Cardiac fibroblast (primary cell): ENCODE measurements around the gene LRIG1.
A peak's percentile ranks its signal among the peaks of the same experiment; 100 is the strongest.

ENCODE experiments used
- DNase-seq, 2 donors: peaks; one replicate each; pipeline versions ENCODE4 v3.0.0 to v3.0.0-alpha.2; 2010; ENCODE audit warnings: low read depth in 2 of 2
- H3K4me3 ChIP-seq, 2 donors: replicated peaks in 1 of 2; 1 replicate in 1 of 2; 2 replicates in 1 of 2; pipeline ENCODE4 v1.5.1; 2011; ENCODE audit warnings: low read depth in 2 of 2, low read length in 2 of 2, mild to moderate bottlenecking in 2 of 2, moderate library complexity in 1 of 2
- TF ChIP-seq, protein P1 (sequence below): IDR thresholded peaks from one replicate; pipeline ENCODE4 v1.5.1; 2011; ENCODE audit warnings: low read depth, mild to moderate bottlenecking, low read length, inconsistent platforms

LRIG1 gene

DNA sequence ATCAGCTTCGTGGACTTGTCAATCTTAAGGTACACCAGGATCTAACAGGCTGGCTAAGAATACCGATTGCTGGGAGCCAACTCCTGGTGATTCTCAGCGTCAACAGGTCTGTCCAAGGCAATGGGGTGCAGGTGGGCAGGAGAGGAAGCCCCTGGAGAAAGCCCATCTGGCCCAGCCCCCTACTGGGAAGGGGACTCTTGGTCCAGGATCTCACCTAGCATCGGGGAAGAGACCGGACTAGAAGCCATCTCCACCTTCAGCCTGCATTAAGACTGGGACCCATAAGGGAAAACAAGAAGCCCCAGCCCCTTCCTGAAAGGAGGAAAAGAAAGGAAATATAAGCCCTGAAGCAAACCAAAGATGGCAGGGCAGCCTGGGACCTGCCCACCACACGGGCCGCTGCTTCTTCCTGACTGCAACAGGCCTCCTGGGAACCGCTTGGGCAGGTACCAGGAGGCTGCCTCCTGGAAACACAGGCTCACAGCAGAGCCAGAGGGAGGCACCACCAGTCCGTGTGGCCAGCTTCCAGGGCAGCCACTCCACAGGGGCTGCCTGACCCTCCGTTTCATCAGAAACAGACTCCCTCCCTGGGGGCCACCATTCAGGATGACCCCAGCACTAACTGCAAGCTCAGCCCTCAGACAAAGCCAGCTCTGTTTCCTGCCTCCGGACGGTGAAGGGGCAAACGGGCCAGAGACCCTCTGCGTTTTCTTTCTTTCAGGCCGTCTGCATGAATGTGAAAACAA lies 100.2 kb downstream of the LRIG1 start:
- TF ChIP-seq, protein P1, sequence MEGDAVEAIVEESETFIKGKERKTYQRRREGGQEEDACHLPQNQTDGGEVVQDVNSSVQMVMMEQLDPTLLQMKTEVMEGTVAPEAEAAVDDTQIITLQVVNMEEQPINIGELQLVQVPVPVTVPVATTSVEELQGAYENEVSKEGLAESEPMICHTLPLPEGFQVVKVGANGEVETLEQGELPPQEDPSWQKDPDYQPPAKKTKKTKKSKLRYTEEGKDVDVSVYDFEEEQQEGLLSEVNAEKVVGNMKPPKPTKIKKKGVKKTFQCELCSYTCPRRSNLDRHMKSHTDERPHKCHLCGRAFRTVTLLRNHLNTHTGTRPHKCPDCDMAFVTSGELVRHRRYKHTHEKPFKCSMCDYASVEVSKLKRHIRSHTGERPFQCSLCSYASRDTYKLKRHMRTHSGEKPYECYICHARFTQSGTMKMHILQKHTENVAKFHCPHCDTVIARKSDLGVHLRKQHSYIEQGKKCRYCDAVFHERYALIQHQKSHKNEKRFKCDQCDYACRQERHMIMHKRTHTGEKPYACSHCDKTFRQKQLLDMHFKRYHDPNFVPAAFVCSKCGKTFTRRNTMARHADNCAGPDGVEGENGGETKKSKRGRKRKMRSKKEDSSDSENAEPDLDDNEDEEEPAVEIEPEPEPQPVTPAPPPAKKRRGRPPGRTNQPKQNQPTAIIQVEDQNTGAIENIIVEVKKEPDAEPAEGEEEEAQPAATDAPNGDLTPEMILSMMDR, result no peak
- DNase-seq, result no peak
- H3K4me3 ChIP-seq, result no peak overlapping the region

DNA sequence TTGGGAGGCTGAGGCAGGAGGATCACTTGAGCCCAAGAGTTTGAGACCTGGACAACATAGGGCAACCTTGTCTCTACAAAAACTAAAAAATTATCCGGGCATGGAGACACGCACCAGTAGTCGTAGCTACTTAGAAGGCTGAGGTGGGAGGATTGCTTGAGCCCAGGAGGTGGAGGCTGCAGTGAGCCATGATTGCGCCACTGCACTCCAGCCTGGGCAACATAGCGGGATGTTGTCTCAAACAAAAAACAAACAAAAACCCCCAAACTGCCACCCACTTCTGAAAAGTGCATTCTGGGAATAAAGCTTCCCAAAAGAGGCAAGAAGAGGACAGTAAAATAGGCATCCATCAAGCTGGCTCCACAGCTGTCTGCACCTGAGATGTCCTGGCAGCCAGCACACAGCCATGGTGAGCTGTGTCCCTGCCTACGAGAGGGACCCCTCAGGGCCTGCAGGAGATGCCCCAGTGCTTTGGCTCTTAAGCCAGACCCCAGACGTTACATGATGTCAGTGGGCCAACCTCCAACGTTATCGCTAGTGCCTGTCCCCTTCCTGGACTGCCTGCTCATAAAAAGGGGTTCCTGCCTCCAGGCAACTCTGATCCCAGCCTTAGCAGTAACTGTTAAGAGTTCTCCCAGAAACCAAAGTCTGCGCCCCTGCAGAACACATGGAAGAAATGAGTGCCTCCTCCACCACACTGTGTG lies 101.1 kb downstream of the LRIG1 start:
- TF ChIP-seq, protein P1, result no peak
- H3K4me3 ChIP-seq, result no peak overlapping the region
- DNase-seq, result no peak

DNA sequence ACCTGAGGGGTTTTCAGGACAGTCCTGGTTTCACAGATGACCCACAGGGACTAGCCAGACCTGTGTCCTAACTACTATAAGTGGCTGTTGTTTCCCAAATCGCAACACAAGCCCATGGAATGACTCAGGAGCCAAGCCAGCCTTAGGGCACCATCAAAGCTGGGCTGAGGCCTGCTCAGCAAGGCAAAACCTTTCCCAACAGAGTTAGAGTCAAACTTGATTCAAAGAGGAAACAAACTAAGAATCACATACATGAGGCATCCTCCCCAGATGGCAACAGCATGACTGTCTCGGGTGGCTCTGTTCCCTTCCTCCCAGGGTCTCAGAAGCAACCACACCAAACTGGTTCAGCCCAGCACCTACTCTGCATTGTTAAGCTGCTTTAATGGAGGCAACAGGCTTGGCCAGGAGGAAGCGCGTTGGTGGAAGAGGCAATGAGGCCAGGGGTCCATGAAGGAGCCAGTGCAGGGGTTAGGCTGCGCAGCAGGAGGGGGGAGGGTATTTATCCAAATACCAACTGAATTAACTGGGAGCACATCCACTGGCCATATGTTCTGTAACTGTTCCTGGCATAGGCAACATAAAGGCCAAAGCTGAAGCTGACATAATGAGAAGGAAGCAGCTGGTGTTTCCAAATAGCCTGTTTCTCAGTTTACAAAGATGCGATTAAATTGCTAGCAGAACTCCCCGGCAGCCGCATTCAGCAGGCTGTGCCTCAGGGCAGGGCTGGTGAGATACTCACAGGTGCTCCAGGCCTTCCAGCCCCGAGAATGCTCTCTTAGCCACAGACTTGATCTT lies 102.4 kb downstream of the LRIG1 start:
- peak in 1 of 2 donors; percentile 16 for DNase-seq
- no peak overlapping the region for H3K4me3 ChIP-seq
- TF ChIP-seq, protein P1, result no peak

DNA sequence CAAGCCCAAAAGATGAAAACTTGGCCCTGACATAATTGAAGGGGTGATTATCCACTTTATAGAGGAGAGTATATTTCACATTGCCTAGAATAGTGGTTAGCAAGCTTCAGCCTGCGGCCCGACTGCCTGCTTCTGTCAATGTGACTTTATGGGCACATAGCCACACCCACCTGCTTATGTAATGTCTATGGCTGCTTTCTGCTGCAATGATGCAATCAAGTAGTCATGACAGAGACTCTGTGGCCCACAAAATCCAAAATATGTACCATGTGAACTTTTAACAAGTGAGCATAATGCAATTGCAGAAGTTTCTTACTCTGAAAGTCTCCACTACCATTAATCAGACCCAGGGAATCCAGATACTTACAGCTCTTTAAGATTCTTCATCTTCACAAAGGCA lies 103.1 kb downstream of the LRIG1 start:
- DNase-seq, result peak; percentile 19 to 50
- H3K4me3 ChIP-seq, result no peak overlapping the region
- TF ChIP-seq, protein P1, result no peak

DNA sequence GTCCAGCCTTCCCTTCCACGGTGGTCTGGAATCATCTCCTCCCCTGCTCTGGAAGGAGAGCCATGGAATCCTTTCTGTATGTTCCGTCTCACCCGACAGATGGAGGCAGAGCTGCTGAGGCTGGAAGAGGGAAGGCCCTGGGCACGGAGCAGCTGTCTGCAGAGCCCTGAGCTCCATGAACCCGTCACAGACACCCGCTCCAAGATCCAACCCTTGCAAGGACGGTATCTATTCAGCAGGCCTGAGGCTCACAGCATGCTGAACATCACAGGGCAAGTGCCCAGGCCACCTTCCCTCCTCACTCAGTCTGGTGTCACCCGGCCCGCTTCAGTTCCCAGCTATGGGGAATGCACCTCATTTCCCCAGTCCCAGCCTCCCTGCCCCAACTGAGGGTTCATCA lies 103.9 kb downstream of the LRIG1 start:
- DNase-seq, result no peak
- TF ChIP-seq, protein P1, result no peak
- no peak overlapping the region for H3K4me3 ChIP-seq

DNA sequence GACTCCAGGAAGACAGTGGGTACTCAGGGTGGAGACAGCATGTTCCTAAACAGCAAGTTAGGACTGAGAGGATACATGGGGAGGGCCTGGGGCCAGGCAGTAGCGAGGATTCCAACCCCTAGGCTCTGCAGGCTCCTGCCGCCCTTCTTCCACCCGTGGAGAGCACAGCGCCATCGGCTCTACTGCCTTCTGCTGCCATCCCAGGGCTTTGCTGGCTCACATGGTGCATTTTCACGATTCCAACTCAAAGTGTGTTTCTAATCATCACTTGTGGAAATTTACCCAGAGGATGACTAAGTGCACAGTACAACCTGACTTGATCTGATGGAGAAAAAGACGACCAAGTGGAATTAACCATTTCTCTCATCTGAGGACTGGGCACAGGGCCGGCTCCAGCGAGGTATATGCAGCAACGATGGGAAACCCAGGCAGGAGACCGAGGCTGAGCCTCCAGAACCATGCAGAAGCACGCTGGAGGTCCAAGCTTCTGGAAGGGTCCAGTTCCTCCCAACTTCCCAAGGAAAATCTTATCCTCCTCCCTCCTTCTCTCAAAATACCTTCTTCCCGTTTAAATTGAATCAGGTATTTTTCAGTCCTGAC lies 104.6 kb downstream of the LRIG1 start:
- DNase-seq, result no peak
- TF ChIP-seq, protein P1, result no peak
- no peak overlapping the region for H3K4me3 ChIP-seq
